Measurements from ENCODE around the gene SLC29A4. TPM values are rescaled to one million over a fixed set of nuclear protein-coding genes. Genes with fewer than 3 reads are reported as not detected.
"Not testable (repeated sequence)": the region's sequence is repeated elsewhere in the genome, so short reads cannot be mapped to it uniquely, and the experiment has no call there.

The SLC29A4 gene
- total RNA-seq, 3 donors from 2014 or later: 0.18 to 0.34 (median 0.24) TPM

GRCh38 chr7:5281598-5282500, 894 bp upstream of the SLC29A4 start:
- not testable (repeated sequence) for H3K9me3 Mint-ChIP-seq; H3K4me1 Mint-ChIP-seq (ENCODE audit: low read depth); DNase-seq; ATAC-seq; H3K36me3 Mint-ChIP-seq (ENCODE audit: insufficient read depth)
- Mint-ChIP-seq H3K27me3 (ENCODE audit: low read depth) (peaks cover 13% of the 10 kb centered on the region), H3K4me3 (peak overlapping the region; percentile 31)

- Mint-ChIP-seq H3K4me3 (no peak overlapping the region), H3K9me3 (no peaks in the 10 kb centered on the region), H3K27me3 (ENCODE audit: low read depth) (peaks cover 13% of the 10 kb centered on the region), H3K4me1 (ENCODE audit: low read depth) (no peaks in the 10 kb centered on the region), H3K36me3 (ENCODE audit: insufficient read depth) (no peaks in the 10 kb centered on the region)
- DNase-seq (no peak), ATAC-seq (no peak)
These were observed 919 bp downstream of the SLC29A4 start for GRCh38 chr7:5283421-5284303.

GRCh38 chr7:5284304-5285281, 1.9 kb downstream of the SLC29A4 start:
- H3K9me3 Mint-ChIP-seq: no peaks in the 10 kb centered on the region
- H3K4me3 Mint-ChIP-seq: no peak overlapping the region
- ATAC-seq: no peak
- DNase-seq: no peak
- no peaks in the 10 kb centered on the region for H3K4me1 Mint-ChIP-seq (ENCODE audit: low read depth)
- peaks cover 13% of the 10 kb centered on the region for H3K27me3 Mint-ChIP-seq (ENCODE audit: low read depth)
- H3K36me3 Mint-ChIP-seq (ENCODE audit: insufficient read depth): no peaks in the 10 kb centered on the region

- no peaks in the 10 kb centered on the region for H3K4me1 Mint-ChIP-seq (ENCODE audit: low read depth)
These were observed 4.2 kb downstream of the SLC29A4 start for GRCh38 chr7:5286933-5287332.

GRCh38 chr7:5287373-5287772, 4.6 kb downstream of the SLC29A4 start:
- H3K4me3 Mint-ChIP-seq; H3K9me3 Mint-ChIP-seq; DNase-seq; H3K36me3 Mint-ChIP-seq (ENCODE audit: insufficient read depth); H3K27me3 Mint-ChIP-seq (ENCODE audit: low read depth); H3K4me1 Mint-ChIP-seq (ENCODE audit: low read depth); ATAC-seq: not testable (repeated sequence)

More at GRCh38 chr7:5286933-5287332, 4.2 kb downstream of the SLC29A4 start:
- peaks cover 8% of the 10 kb centered on the region for H3K27me3 Mint-ChIP-seq (ENCODE audit: low read depth)
- no peak for ATAC-seq
- H3K4me3 Mint-ChIP-seq: no peak overlapping the region
- no peaks in the 10 kb centered on the region for H3K36me3 Mint-ChIP-seq (ENCODE audit: insufficient read depth)
- no peaks in the 10 kb centered on the region for H3K9me3 Mint-ChIP-seq
- no peak for DNase-seq

- H3K27me3 Mint-ChIP-seq (ENCODE audit: low read depth): peaks cover 8% of the 10 kb centered on the region
- no peak for DNase-seq
- H3K4me3 Mint-ChIP-seq: no peak overlapping the region
- no peaks in the 10 kb centered on the region for H3K4me1 Mint-ChIP-seq (ENCODE audit: low read depth)
- H3K36me3 Mint-ChIP-seq (ENCODE audit: insufficient read depth): no peaks in the 10 kb centered on the region
- H3K9me3 Mint-ChIP-seq: no peaks in the 10 kb centered on the region
- ATAC-seq: no peak
These were observed 5.1 kb downstream of the SLC29A4 start for GRCh38 chr7:5287802-5288201.

GRCh38 chr7:5288560-5288959, 5.8 kb downstream of the SLC29A4 start:
- DNase-seq; ATAC-seq; H3K36me3 Mint-ChIP-seq (ENCODE audit: insufficient read depth); H3K4me3 Mint-ChIP-seq; H3K4me1 Mint-ChIP-seq (ENCODE audit: low read depth); H3K27me3 Mint-ChIP-seq (ENCODE audit: low read depth); H3K9me3 Mint-ChIP-seq: not testable (repeated sequence)

GRCh38 chr7:5289355-5289754, 6.6 kb downstream of the SLC29A4 start:
- Mint-ChIP-seq H3K4me1 (ENCODE audit: low read depth) (no peaks in the 10 kb centered on the region), H3K4me3 (no peak overlapping the region), H3K27me3 (ENCODE audit: low read depth) (peaks cover 6% of the 10 kb centered on the region), H3K9me3 (peaks cover 1% of the 10 kb centered on the region), H3K36me3 (ENCODE audit: insufficient read depth) (no peaks in the 10 kb centered on the region)
- ATAC-seq (no peak), DNase-seq (no peak)

GRCh38 chr7:5291301-5291700, 8.6 kb downstream of the SLC29A4 start:
- no peaks in the 10 kb centered on the region for H3K36me3 Mint-ChIP-seq (ENCODE audit: insufficient read depth)
- peaks cover 11% of the 10 kb centered on the region for H3K9me3 Mint-ChIP-seq
- no peak overlapping the region for H3K4me3 Mint-ChIP-seq
- H3K4me1 Mint-ChIP-seq (ENCODE audit: low read depth): no peaks in the 10 kb centered on the region
- ATAC-seq (no peak), DNase-seq (no peak)
- H3K27me3 Mint-ChIP-seq (ENCODE audit: low read depth): peaks cover 2% of the 10 kb centered on the region

GRCh38 chr7:5291711-5292335, 9.1 kb downstream of the SLC29A4 start:
- not testable (repeated sequence) for H3K4me1 Mint-ChIP-seq (ENCODE audit: low read depth); DNase-seq; H3K36me3 Mint-ChIP-seq (ENCODE audit: insufficient read depth); H3K4me3 Mint-ChIP-seq; ATAC-seq; H3K27me3 Mint-ChIP-seq (ENCODE audit: low read depth)
- peaks cover 11% of the 10 kb centered on the region for H3K9me3 Mint-ChIP-seq

- H3K4me3 Mint-ChIP-seq: no peak overlapping the region
- H3K27me3 Mint-ChIP-seq (ENCODE audit: low read depth): peaks cover 10% of the 10 kb centered on the region
- peaks cover 12% of the 10 kb centered on the region for H3K4me1 Mint-ChIP-seq (ENCODE audit: low read depth)
- no peaks in the 10 kb centered on the region for H3K36me3 Mint-ChIP-seq (ENCODE audit: insufficient read depth)
- H3K9me3 Mint-ChIP-seq: peaks cover 11% of the 10 kb centered on the region
- no peak for DNase-seq
- no peak for ATAC-seq
These were observed 11.6 kb downstream of the SLC29A4 start for GRCh38 chr7:5294169-5294987.

GRCh38 chr7:5295039-5296014, 12.6 kb downstream of the SLC29A4 start:
- peaks cover 11% of the 10 kb centered on the region for H3K9me3 Mint-ChIP-seq
- ATAC-seq (no peak), DNase-seq (no peak)
- peaks cover 10% of the 10 kb centered on the region for H3K27me3 Mint-ChIP-seq (ENCODE audit: low read depth)
- peaks cover 12% of the 10 kb centered on the region for H3K4me1 Mint-ChIP-seq (ENCODE audit: low read depth)
- H3K36me3 Mint-ChIP-seq (ENCODE audit: insufficient read depth): no peaks in the 10 kb centered on the region
- H3K4me3 Mint-ChIP-seq: peak overlapping the region; percentile 48

Data from activated T-cell treated with anti-CD3 and anti-CD28 coated beads, Interleukin-2, amount 50 U/mL, for 4 hours (primary cell).